H1 (cell line): Measurements from ENCODE around the gene TMEM108. TPM values are rescaled to one million over a fixed set of nuclear protein-coding genes. Genes with fewer than 3 reads are reported as not detected.
A peak's percentile ranks its signal among the peaks of the same experiment; 100 is the strongest.

Experiments used
- CTCF ChIA-PET: fragments of 300-600 bp; sonication (Branson Sonifier 250); formaldehyde crosslinking; loops from one replicate; lab custom pipeline; 2021; ENCODE audit not compliant: partially characterized antibody; lab: Charles Lee
- POLR2A ChIA-PET: fragments of 300-600 bp; sonication (Branson Sonifier 250); formaldehyde crosslinking; loops from one replicate; lab custom pipeline; 2021; ENCODE audit warnings: inconsistent platforms; ENCODE audit not compliant: partially characterized antibody; lab: Charles Lee
- DNase-seq, 2 experiments: peaks; one replicate each; pipeline versions ENCODE4 v3.0.0 to v3.0.0-alpha.2; 2010 to 2022; ENCODE audit warnings: low spot score in 2 of 2, low read depth in 1 of 2, mixed read lengths in 1 of 2
- FAIRE-seq: peaks from 2 replicates; lab custom pipeline; 2011; peaks lifted over from hg19 to GRCh38; lab: Jason Lieb, UNC
- H2AFZ ChIP-seq: 2 replicates; pipeline ENCODE4 v1.8.1; 2012; ENCODE audit warnings: low read length, inconsistent platforms
- H2AK5ac ChIP-seq: 2 replicates; pipeline ENCODE4 v1.6.1; 2013; ENCODE audit warnings: low read depth, low read length
- H2BK120ac ChIP-seq: replicated peaks from 2 replicates; pipeline ENCODE3; 2013; ENCODE audit warnings: low read depth, low read length, inconsistent platforms
- H2BK12ac ChIP-seq: 2 replicates; pipeline ENCODE4 v1.6.1; 2013; ENCODE audit warnings: low read depth, low read length
- H2BK15ac ChIP-seq: 2 replicates; pipeline ENCODE4 v1.6.1; 2013; ENCODE audit warnings: low read length
- H2BK20ac ChIP-seq: 2 replicates; pipeline ENCODE4 v1.6.1; 2013; ENCODE audit warnings: low read length
- H2BK5ac ChIP-seq: 2 replicates; pipeline ENCODE4 v1.6.1; 2013; ENCODE audit warnings: low read depth, low read length
- H3K14ac ChIP-seq: 2 replicates; pipeline ENCODE4 v1.6.1; 2013; ENCODE audit warnings: inconsistent platforms; ENCODE audit not compliant: insufficient read length
- H3K18ac ChIP-seq: 2 replicates; pipeline ENCODE4 v1.6.1; 2013; ENCODE audit warnings: low read length; ENCODE audit errors: extremely low read depth
- H3K23ac ChIP-seq: 2 replicates; pipeline ENCODE4 v1.6.1; 2013; ENCODE audit warnings: inconsistent platforms; ENCODE audit not compliant: insufficient read length
- H3K23me2 ChIP-seq: 2 replicates; pipeline ENCODE4 v1.6.1; 2013; ENCODE audit warnings: low read depth, low read length
- H3K27ac ChIP-seq: 2 replicates; pipeline ENCODE4 v1.6.1; 2011; ENCODE audit warnings: low read depth, low read length, inconsistent platforms
- H3K27me3 ChIP-seq, 4 experiments: replicated peaks in 1 of 4; 1 replicate in 1 of 4; 2 replicates in 3 of 4; pipeline versions ENCODE4 v1.6.1 to v1.8.1; 2011 to 2013; ENCODE audit warnings: low read length in 3 of 4, mild to moderate bottlenecking in 3 of 4, inconsistent platforms in 2 of 4, mixed read lengths in 2 of 4, moderate library complexity in 1 of 4; ENCODE audit not compliant: control insufficient read depth in 3 of 4, insufficient read depth in 3 of 4; ENCODE audit errors: extremely low read depth in 1 of 4
- H3K36me3 ChIP-seq, 4 experiments: 2 replicates each; pipeline versions ENCODE4 v1.6.1 to v1.8.1; 2011 to 2013; ENCODE audit warnings: mild to moderate bottlenecking in 4 of 4, low read length in 3 of 4, moderate library complexity in 2 of 4, control low read depth in 1 of 4, inconsistent platforms in 1 of 4; ENCODE audit not compliant: insufficient read depth in 4 of 4, control insufficient read depth in 2 of 4
- H3K4ac ChIP-seq: replicated peaks from 2 replicates; pipeline ENCODE3; 2013; ENCODE audit warnings: low read length, low read depth, mixed read lengths, inconsistent platforms; ENCODE audit not compliant: insufficient read length
- H3K4me1 ChIP-seq, 4 experiments: replicated peaks in 1 of 4; 1 replicate in 1 of 4; 2 replicates in 3 of 4; pipeline versions ENCODE4 v1.6.1 to v1.8.1; 2011 to 2013; ENCODE audit warnings: low read length in 3 of 4, inconsistent platforms in 2 of 4, mixed read lengths in 1 of 4; ENCODE audit not compliant: insufficient read depth in 4 of 4, control insufficient read depth in 3 of 4
- H3K4me2 ChIP-seq, 2 experiments: 2 replicates each; pipeline versions ENCODE4 v1.6.1 to v1.8.1; 2011 to 2013; ENCODE audit warnings: low read depth in 2 of 2, low read length in 2 of 2, control low read depth in 1 of 2, inconsistent platforms in 1 of 2, mild to moderate bottlenecking in 1 of 2; ENCODE audit not compliant: insufficient read depth in 1 of 2
- H3K4me3 ChIP-seq, 4 experiments: fragments of 200-600, 300-600 bp in 1 of 4; sonication (generic), shearing (Covaris generic), sonication (Bioruptor Twin) in 1 of 4; 2 replicates each; pipeline versions ENCODE4 v1.5.1 to v1.8.1; 2011 to 2016; ENCODE audit warnings: low read length in 4 of 4, low read depth in 3 of 4, control low read depth in 2 of 4, inconsistent platforms in 2 of 4, mild to moderate bottlenecking in 2 of 4, mixed read lengths in 1 of 4, moderate library complexity in 1 of 4; ENCODE audit not compliant: insufficient read depth in 2 of 4; ENCODE audit errors: extremely low read depth in 1 of 4
- H3K56ac ChIP-seq: replicated peaks from 2 replicates; pipeline ENCODE3; 2013; ENCODE audit warnings: low read depth, mild to moderate bottlenecking, mixed read lengths, low read length, inconsistent platforms; ENCODE audit not compliant: insufficient read length
- H3K79me1 ChIP-seq: 2 replicates; pipeline ENCODE4 v1.6.1; 2013; ENCODE audit warnings: low read depth, low read length, control low read depth
- H3K79me2 ChIP-seq, 2 experiments: 2 replicates each; pipeline versions ENCODE4 v1.6.1 to v1.8.1; 2012 to 2013; ENCODE audit warnings: low read length in 2 of 2, mild to moderate bottlenecking in 2 of 2, inconsistent platforms in 1 of 2; ENCODE audit not compliant: insufficient read depth in 2 of 2, control insufficient read depth in 1 of 2
- H3K9ac ChIP-seq, 4 experiments: replicated peaks in 1 of 4; 1 replicate in 1 of 4; 2 replicates in 3 of 4; pipeline versions ENCODE4 v1.6.1 to v1.8.1; 2011 to 2013; ENCODE audit warnings: low read depth in 3 of 4, low read length in 3 of 4, control low read depth in 2 of 4, mild to moderate bottlenecking in 2 of 4, moderate library complexity in 2 of 4, inconsistent platforms in 1 of 4; ENCODE audit errors: extremely low read depth in 1 of 4
- H3K9me3 ChIP-seq, 2 experiments: 2 replicates each; pipeline versions ENCODE4 v1.6.1 to v1.8.1; 2012 to 2013; ENCODE audit warnings: mild to moderate bottlenecking in 2 of 2, moderate library complexity in 2 of 2, control low read depth in 1 of 2, inconsistent platforms in 1 of 2, low read depth in 1 of 2, low read length in 1 of 2, mixed read lengths in 1 of 2; ENCODE audit not compliant: insufficient read depth in 2 of 2
- H4K20me1 ChIP-seq, 2 experiments: replicated peaks in 1 of 2; 2 replicates each; pipeline versions ENCODE3 to v1.8.1; 2011 to 2013; ENCODE audit warnings: inconsistent platforms in 2 of 2, low read length in 2 of 2, mild to moderate bottlenecking in 1 of 2; ENCODE audit not compliant: insufficient read depth in 2 of 2, control insufficient read depth in 1 of 2
- H4K5ac ChIP-seq: 2 replicates; pipeline ENCODE4 v1.6.1; 2013; ENCODE audit warnings: low read length, low read depth, mixed read lengths, inconsistent platforms; ENCODE audit not compliant: insufficient read length
- H4K8ac ChIP-seq: 2 replicates; pipeline ENCODE4 v1.8.0; 2013; ENCODE audit warnings: mild to moderate bottlenecking, moderate library complexity, low read length, inconsistent platforms; ENCODE audit not compliant: insufficient read depth; ENCODE audit errors: extremely low read depth
- H4K91ac ChIP-seq: replicated peaks from 2 replicates; pipeline ENCODE3; 2013; ENCODE audit warnings: low read length, mixed read lengths, inconsistent platforms; ENCODE audit not compliant: insufficient read length
- CTBP2 ChIP-seq: IDR thresholded peaks from 2 replicates; pipeline ENCODE4 v1.7.0; 2011; ENCODE audit warnings: borderline replicate concordance, mild to moderate bottlenecking, moderate library complexity, mixed read lengths, low read length; ENCODE audit not compliant: insufficient read depth, insufficient read length
- FOSL1 ChIP-seq: IDR thresholded peaks from 2 replicates; pipeline ENCODE4 v1.6.1; 2011; ENCODE audit warnings: mild to moderate bottlenecking, low read depth, low read length, moderate library complexity; ENCODE audit not compliant: insufficient read depth
- GABPA ChIP-seq: IDR thresholded peaks from 2 replicates; pipeline ENCODE4 v1.6.1; 2011; ENCODE audit warnings: mild to moderate bottlenecking, low read length, moderate library complexity, borderline replicate concordance; ENCODE audit not compliant: insufficient read depth
- JUND ChIP-seq: IDR thresholded peaks from 2 replicates; pipeline ENCODE4 v1.6.1; 2011; ENCODE audit warnings: mild to moderate bottlenecking, improper control_type of control experiment, low read length
- KDM4A ChIP-seq: IDR thresholded peaks from one replicate; pipeline ENCODE4 v1.7.1; 2012; ENCODE audit warnings: low read depth, mild to moderate bottlenecking, moderate library complexity, low read length, inconsistent platforms; ENCODE audit not compliant: severe bottlenecking
- POLR2A ChIP-seq, 2 experiments: IDR thresholded peaks; 1 replicate in 1 of 2; 2 replicates in 1 of 2; pipeline ENCODE4 v1.6.1; 2011; ENCODE audit warnings: low read depth in 2 of 2, low read length in 2 of 2, mild to moderate bottlenecking in 2 of 2; ENCODE audit errors: control extremely low read depth in 1 of 2
- POLR2AphosphoS5 ChIP-seq: IDR thresholded peaks from 2 replicates; pipeline ENCODE4 v1.6.1; 2011; ENCODE audit warnings: low read depth, low read length
- RNF2 ChIP-seq: fragments of 200-900, 300-1000 bp; sonication (generic); IDR thresholded peaks from 2 replicates; pipeline ENCODE4 v1.7.1; 2016; ENCODE audit warnings: borderline replicate concordance, low read depth, mild to moderate bottlenecking, antibody characterized with exemption, low read length; ENCODE audit not compliant: poor library complexity, severe bottlenecking; ENCODE audit errors: missing control alignments
- SP1 ChIP-seq: IDR thresholded peaks from 2 replicates; pipeline ENCODE4 v1.6.1; 2011; ENCODE audit warnings: low read depth, low read length
- TAF1 ChIP-seq: IDR thresholded peaks from 2 replicates; pipeline ENCODE4 v1.6.1; 2011; ENCODE audit warnings: mild to moderate bottlenecking, low read depth, low read length
- TBP ChIP-seq: IDR thresholded peaks from 2 replicates; pipeline ENCODE4 v1.6.1; 2011; ENCODE audit warnings: low read depth, low read length, improper control_type of control experiment
- WGBS, 2 experiments: shearing (Covaris generic) in 1 of 2; methylation state at CpG; one replicate each; pipeline versions ENCODE4 v1.1.6 to v1.1.7; 2013 to 2015; ENCODE audit warnings: low lambda C conversion rate in 2 of 2, mixed read lengths in 2 of 2, inconsistent platforms in 1 of 2, low coverage in 1 of 2, missing lambda C conversion rate in 1 of 2; ENCODE audit not compliant: insufficient replicate concordance in 2 of 2, insufficient coverage in 1 of 2, insufficient read length in 1 of 2; ENCODE audit errors: extremely low coverage in 1 of 2, missing lambda C conversion rate in 1 of 2; 5-methylcytosine and 5-hydroxymethylcytosine counted together
- polyA plus RNA-seq, 7 experiments: library from polyadenylated mRNA; depleted of rRNA in 3 of 7; stranded (reverse) in 5 of 7; unstranded in 2 of 7; fragments of >200 nt in 5 of 7; fragments of 200-250 nt in 2 of 7; gene quantifications; 1 replicate in 5 of 7; 2 replicates in 1 of 7; 4 replicates in 1 of 7; pipeline versions ENCODE4 v1.2.1 to v1.2.3, GENCODE V29; 2011 to 2013; ENCODE audit warnings: missing spikeins in 2 of 7, mixed read lengths in 2 of 7
- total RNA-seq: library from RNA; stranded (reverse); fragmentation: NEBNext Ultra II Directional; extraction: Animal tissue kit (Norgen Biotek cat#: 25700); gene quantifications from 2 replicates; pipeline ENCODE4 v1.2.1, GENCODE V29; 2021

TMEM108 gene
- total and polyA plus RNA-seq, 2 of the 8 experiments (the other 6 are each of a cell fraction or from before 2014, with no cell fraction given) = 14.3 to 16.2 TPM

GRCh38 chr3:133412183-133413132 is 374.3 kb downstream of the TMEM108 start:
- Histone ChIP-seq H3K23me2 (peaks cover 4% of the 10 kb centered on the region; the same call in 1 of the 2 replicates), H3K4me3 (no peak overlapping the region), H3K14ac (no peak overlapping the region), H3K4me1 (no peaks in the 10 kb centered on the region), H3K79me1 (no peaks in the 10 kb centered on the region), H3K27me3 (no peaks in the 10 kb centered on the region), H3K18ac (no peak overlapping the region), H3K4me2 (no peak overlapping the region), H2BK120ac (no peak overlapping the region), H3K36me3 (no peaks in the 10 kb centered on the region), H3K23ac (no peak overlapping the region), H3K56ac (no peak overlapping the region), H4K91ac (no peak overlapping the region)
- no peak for DNase-seq
- ChIA-PET CTCF (interaction anchor here (0.6 to 1.6 kb wide), 9 partner anchors 7 to 751 kb away, joined by 3 to 10 read pairs (median 3); partner anchors contain the start of gene BFSP2), POLR2A (no interaction called here)
- WGBS, 2 experiments = 88% methylated on average over 26 of the region's 26 CpGs; no CpG with 5 or more reads in 1 of the 2 experiments
- no peak for TF ChIP-seq TBP
- TF ChIP-seq CTBP2 = no peak
- no peak for TF ChIP-seq POLR2A (IDR thresholded peaks at IDR 0.05; ENCODE audit: control extremely low read depth in 1 of 2, low read depth in 2 of 2, low read length in 2 of 2)
- TF ChIP-seq FOSL1 = no peak
- no peak for TF ChIP-seq POLR2AphosphoS5
- no peak for TF ChIP-seq TAF1
- TF ChIP-seq GABPA = no peak
- no peak for TF ChIP-seq RNF2
- TF ChIP-seq SP1 = no peak
- no peak for TF ChIP-seq JUND
- TF ChIP-seq KDM4A = no peak
- TF ChIP-seq, all 59 proteins: peak for 0
- no peak overlapping the region for H2BK15ac ChIP-seq
- H2AK5ac ChIP-seq = no peak overlapping the region
- no peaks in the 10 kb centered on the region for H3K79me2 ChIP-seq
- FAIRE-seq = no peak
- no peak overlapping the region for H3K9ac ChIP-seq
- no peaks in the 10 kb centered on the region for H4K20me1 ChIP-seq
- no peak overlapping the region; the same call in 1 of the 2 replicates for H4K8ac ChIP-seq
- no peak overlapping the region for H3K4ac ChIP-seq
- H4K5ac ChIP-seq = no peak overlapping the region
- H2BK20ac ChIP-seq = no peak overlapping the region
- H3K9me3 ChIP-seq = no peaks in the 10 kb centered on the region
- peak overlapping the region; percentile 70 for H2AFZ ChIP-seq
- H2BK5ac ChIP-seq = no peak overlapping the region
- H3K27ac ChIP-seq = no peak overlapping the region
- no peak overlapping the region for H2BK12ac ChIP-seq
